DND-41 (cell line): Measurements from ENCODE around the gene UBE3D.

ENCODE experiments used
- ATAC-seq: fragments of 200-7000 bp; cut with Tn5 transposase; 3 replicates; pipeline ENCODE4 v1.9.1; 2021; ENCODE audit warnings: low read depth; ENCODE audit not compliant: insufficient read depth
- DNase-seq: peaks from one replicate; pipeline ENCODE4 v3.0.0-alpha.2; 2020
- H2AFZ ChIP-seq: 2 replicates; pipeline ENCODE4 v1.6.0; 2012; ENCODE audit warnings: low read depth, low read length
- H3K27ac ChIP-seq: 2 replicates; pipeline ENCODE4 v1.5.1; 2012; ENCODE audit warnings: low read length, inconsistent platforms
- H3K27me3 ChIP-seq: fragments of 200-600 bp; sonication (generic); 2 replicates; pipeline ENCODE4 v1.6.0; 2012; ENCODE audit warnings: low read length, mild to moderate bottlenecking, inconsistent platforms; ENCODE audit not compliant: insufficient read depth, poor library complexity
- H3K36me3 ChIP-seq: 2 replicates; pipeline ENCODE4 v1.5.1; 2012; ENCODE audit warnings: low read length, inconsistent platforms; ENCODE audit not compliant: insufficient read depth
- H3K4me1 ChIP-seq: 2 replicates; pipeline ENCODE4 v1.5.1; 2012; ENCODE audit warnings: mild to moderate bottlenecking, low read length; ENCODE audit not compliant: insufficient read depth
- H3K4me2 ChIP-seq: 2 replicates; pipeline ENCODE4 v1.6.0; 2012; ENCODE audit warnings: mild to moderate bottlenecking, moderate library complexity, low read length, inconsistent platforms; ENCODE audit not compliant: insufficient read depth
- H3K4me3 ChIP-seq, 2 experiments: fragments of 200-600 bp in 1 of 2; shearing (Covaris generic) in 1 of 2; 2 replicates each; pipeline ENCODE4 v1.5.1; 2012 to 2016; ENCODE audit warnings: inconsistent platforms in 2 of 2, low read length in 2 of 2, mild to moderate bottlenecking in 2 of 2, low read depth in 1 of 2, moderate library complexity in 1 of 2
- H3K79me2 ChIP-seq: 2 replicates; pipeline ENCODE4 v1.6.0; 2012; ENCODE audit warnings: low read length, inconsistent platforms; ENCODE audit not compliant: insufficient read depth
- H3K9ac ChIP-seq: 2 replicates; pipeline ENCODE4 v1.6.0; 2012; ENCODE audit warnings: low read depth, mild to moderate bottlenecking, inconsistent platforms, low read length, moderate library complexity
- H3K9me3 ChIP-seq: 2 replicates; pipeline ENCODE4 v1.5.1; 2012; ENCODE audit warnings: low read length, moderate library complexity, mild to moderate bottlenecking, inconsistent platforms; ENCODE audit not compliant: insufficient read depth, severe bottlenecking
- H4K20me1 ChIP-seq: 2 replicates; pipeline ENCODE4 v1.6.0; 2012; ENCODE audit warnings: low read length; ENCODE audit not compliant: insufficient read depth
- EZH2 ChIP-seq: IDR thresholded peaks from 3 replicates; pipeline ENCODE4 v1.6.1; 2012; ENCODE audit warnings: borderline replicate concordance, low read depth, mild to moderate bottlenecking, moderate library complexity, low read length, inconsistent platforms; ENCODE audit not compliant: severe bottlenecking
- TF ChIP-seq, protein P1 (sequence below): IDR thresholded peaks from 2 replicates; pipeline ENCODE4 v1.5.1; 2012; ENCODE audit warnings: borderline replicate concordance, low read length, moderate library complexity, mild to moderate bottlenecking; ENCODE audit not compliant: poor library complexity, severe bottlenecking; ENCODE audit errors: extremely low read depth

The UBE3D gene

DNA sequence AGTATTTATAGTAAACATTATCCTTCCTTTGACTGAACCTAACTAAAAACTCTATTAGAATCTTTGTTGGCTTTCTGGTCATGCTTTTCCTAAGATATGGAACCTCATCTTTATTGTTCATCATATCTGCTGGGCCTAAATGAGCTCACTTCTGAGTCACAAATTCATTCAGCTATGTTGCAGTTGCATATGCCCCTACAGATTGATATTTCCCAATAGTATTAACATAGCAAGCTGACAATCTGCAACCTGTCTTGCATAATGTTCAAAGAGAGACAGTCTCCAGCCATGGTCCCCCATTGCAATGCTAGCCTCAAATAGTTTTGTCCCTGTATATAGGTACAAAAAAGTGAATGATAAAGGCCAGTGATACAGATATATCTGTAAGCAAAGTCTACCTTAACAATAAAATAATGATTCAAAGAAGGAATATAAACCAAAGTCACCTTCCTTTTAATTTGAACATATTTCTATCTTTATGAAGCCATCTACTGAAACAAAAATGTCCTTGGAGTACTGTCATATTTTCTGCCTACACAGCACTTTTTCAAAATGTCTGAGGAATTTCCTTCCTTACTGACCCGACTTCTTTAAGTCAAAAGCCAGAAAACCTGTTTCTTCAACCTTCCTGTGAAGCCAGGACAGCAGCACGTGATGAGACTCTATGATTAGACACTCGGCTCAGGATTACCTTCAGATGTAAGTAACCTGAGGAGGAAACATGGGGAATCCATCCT, 140.7 kb downstream of the UBE3D start:
- no peaks in the 10 kb centered on the region for H3K27me3 ChIP-seq
- no peak overlapping the region for H3K27ac ChIP-seq
- TF ChIP-seq, protein P1, sequence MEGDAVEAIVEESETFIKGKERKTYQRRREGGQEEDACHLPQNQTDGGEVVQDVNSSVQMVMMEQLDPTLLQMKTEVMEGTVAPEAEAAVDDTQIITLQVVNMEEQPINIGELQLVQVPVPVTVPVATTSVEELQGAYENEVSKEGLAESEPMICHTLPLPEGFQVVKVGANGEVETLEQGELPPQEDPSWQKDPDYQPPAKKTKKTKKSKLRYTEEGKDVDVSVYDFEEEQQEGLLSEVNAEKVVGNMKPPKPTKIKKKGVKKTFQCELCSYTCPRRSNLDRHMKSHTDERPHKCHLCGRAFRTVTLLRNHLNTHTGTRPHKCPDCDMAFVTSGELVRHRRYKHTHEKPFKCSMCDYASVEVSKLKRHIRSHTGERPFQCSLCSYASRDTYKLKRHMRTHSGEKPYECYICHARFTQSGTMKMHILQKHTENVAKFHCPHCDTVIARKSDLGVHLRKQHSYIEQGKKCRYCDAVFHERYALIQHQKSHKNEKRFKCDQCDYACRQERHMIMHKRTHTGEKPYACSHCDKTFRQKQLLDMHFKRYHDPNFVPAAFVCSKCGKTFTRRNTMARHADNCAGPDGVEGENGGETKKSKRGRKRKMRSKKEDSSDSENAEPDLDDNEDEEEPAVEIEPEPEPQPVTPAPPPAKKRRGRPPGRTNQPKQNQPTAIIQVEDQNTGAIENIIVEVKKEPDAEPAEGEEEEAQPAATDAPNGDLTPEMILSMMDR: no peak
- TF ChIP-seq EZH2: no peak
- no peak for DNase-seq
- H3K4me3 ChIP-seq: no peak overlapping the region
- no peaks in the 10 kb centered on the region for H3K79me2 ChIP-seq
- no peak for ATAC-seq
- H3K4me2 ChIP-seq: no peak overlapping the region
- no peak overlapping the region for H3K9ac ChIP-seq
- H4K20me1 ChIP-seq: no peaks in the 10 kb centered on the region
- peaks cover 4% of the 10 kb centered on the region; the same call in 1 of the 2 replicates for H3K36me3 ChIP-seq
- no peaks in the 10 kb centered on the region for H3K4me1 ChIP-seq
- H3K9me3 ChIP-seq: no peaks in the 10 kb centered on the region
- H2AFZ ChIP-seq: no peak overlapping the region

DNA sequence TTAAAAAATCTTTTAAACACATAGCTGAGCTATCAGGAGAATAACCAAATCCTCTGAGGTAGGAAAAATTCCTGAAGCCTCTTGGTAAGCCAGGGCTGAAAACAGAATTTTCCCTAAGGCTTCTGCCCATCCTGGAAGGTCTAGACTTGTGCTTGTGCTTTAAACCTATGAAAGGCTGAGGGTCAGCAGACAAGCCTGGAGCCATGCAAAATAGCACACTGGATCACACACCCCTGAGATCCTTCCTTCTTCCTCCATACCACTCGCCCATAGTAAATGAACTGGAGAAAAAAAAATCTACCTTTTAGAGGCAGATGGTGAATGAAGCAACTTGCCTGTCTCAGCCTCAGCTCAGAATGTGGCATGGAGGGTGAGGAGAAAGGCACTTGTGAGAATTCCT, 144.4 kb downstream of the UBE3D start:
- Histone ChIP-seq H3K9me3 (no peaks in the 10 kb centered on the region), H3K79me2 (no peaks in the 10 kb centered on the region), H2AFZ (no peak overlapping the region), H3K36me3 (peaks cover 10% of the 10 kb centered on the region), H4K20me1 (no peaks in the 10 kb centered on the region), H3K4me1 (no peaks in the 10 kb centered on the region), H3K27me3 (no peaks in the 10 kb centered on the region), H3K9ac (no peak overlapping the region), H3K4me3 (no peak overlapping the region), H3K27ac (no peak overlapping the region), H3K4me2 (no peak overlapping the region)
- no peak for DNase-seq
- TF ChIP-seq, protein P1: no peak
- TF ChIP-seq EZH2: no peak
- ATAC-seq: no peak

DNA sequence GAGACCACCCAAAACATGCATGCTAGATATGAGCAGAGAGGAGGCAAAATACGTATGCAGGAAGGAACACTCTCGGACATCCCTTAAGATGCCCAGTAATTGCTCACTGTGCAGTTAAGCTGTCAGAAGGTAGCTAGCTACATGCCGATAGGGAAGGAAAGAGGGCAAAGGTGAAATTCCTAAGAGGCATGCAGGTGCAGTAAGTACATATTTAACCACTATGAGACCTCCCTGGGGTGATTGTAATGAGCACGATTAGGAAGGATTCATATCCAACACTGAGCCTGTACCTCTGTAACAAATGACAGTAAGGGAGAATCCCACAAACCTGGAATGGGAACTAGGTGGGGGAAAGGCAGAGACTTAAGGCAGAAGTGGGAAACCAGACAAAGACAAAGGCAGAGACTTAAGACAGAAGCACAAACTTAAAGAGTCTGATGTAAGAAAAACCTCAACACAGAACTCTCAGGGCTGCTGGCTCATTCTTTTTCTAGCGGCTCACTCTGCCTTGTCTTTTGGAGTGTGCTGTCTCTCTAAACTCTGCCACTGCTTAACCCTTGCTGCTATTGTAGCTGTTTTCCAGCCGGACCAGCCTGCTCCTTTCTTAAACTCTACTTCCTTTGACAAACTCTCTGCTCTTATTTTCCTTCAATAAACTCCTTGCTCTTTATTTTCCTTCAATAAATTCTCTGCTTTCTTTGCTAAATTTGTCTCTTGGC, 148.1 kb downstream of the UBE3D start:
- DNase-seq (no peak), ATAC-seq (no peak)
- Histone ChIP-seq H3K4me3 (no peak overlapping the region), H3K9ac (no peak overlapping the region), H2AFZ (no peak overlapping the region), H4K20me1 (no peaks in the 10 kb centered on the region), H3K36me3 (peaks cover 17% of the 10 kb centered on the region), H3K27ac (no peak overlapping the region), H3K27me3 (no peaks in the 10 kb centered on the region), H3K4me2 (no peak overlapping the region), H3K9me3 (no peaks in the 10 kb centered on the region), H3K4me1 (no peaks in the 10 kb centered on the region), H3K79me2 (no peaks in the 10 kb centered on the region)
- no peak for TF ChIP-seq EZH2
- TF ChIP-seq, protein P1: no peak
